ENCODE data around the gene UBAC2.
A peak's percentile ranks its signal among the peaks of the same experiment; 100 is the strongest.

UBAC2 gene

DNA sequence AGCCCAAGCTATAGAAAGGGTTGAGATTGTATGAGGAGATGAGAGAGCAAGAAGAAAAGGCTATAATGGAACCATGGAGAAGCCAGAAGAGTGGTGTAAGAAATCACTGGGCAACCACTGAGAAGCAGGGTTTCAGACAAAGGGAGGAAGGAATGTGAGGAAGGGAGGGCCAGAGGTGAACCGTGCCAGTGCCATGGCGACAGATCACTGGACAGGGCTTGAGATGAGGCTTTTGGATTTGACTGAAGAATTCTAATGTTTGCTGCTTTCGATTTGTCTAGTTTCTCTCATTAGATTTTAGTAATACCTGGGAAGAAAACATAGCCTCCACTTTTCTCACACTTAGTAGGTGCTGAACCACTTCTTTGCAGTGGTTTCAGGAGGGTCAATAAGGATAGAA, 112.8 kb downstream of the UBAC2 start:
- DNase-seq (ENCODE audit: low spot score), result no peak

- DNase-seq (ENCODE audit: low spot score), result no peak
Observed at GRCh38 chr13:99313941-99314340, 113.3 kb downstream of the UBAC2 start.

- DNase-seq (ENCODE audit: low spot score), result no peak
Observed at GRCh38 chr13:99314640-99315176, 114.1 kb downstream of the UBAC2 start.

GRCh38 chr13:99315186-99315585, 114.5 kb downstream of the UBAC2 start:
- DNase-seq (ENCODE audit: low spot score), result no peak

DNA sequence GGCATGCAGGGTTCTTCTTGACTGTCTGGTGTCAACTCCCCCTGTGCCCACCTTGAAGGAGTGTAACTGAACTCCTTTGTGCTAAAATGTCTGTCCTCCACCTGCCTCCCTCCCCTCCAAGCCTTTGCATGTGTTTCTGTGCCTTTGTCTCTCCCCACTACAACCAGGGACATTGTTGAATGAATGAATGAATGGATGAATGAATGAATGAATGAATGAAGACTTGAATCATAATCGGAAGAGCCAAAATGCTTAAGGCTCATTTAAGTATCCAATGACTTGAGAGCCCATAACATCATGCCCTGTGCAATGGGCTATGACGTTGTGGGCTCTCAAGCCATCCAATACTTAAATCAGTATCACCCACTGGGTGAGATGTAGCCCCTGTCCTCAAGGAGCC, 115.6 kb downstream of the UBAC2 start:
- DNase-seq (ENCODE audit: low spot score), result no peak

GRCh38 chr13:99316657-99317256, 116.1 kb downstream of the UBAC2 start:
- no peak for DNase-seq (ENCODE audit: low spot score)

GRCh38 chr13:99320693-99321481, 120.2 kb downstream of the UBAC2 start:
- DNase-seq (ENCODE audit: low spot score), result peak; percentile 53

DNA sequence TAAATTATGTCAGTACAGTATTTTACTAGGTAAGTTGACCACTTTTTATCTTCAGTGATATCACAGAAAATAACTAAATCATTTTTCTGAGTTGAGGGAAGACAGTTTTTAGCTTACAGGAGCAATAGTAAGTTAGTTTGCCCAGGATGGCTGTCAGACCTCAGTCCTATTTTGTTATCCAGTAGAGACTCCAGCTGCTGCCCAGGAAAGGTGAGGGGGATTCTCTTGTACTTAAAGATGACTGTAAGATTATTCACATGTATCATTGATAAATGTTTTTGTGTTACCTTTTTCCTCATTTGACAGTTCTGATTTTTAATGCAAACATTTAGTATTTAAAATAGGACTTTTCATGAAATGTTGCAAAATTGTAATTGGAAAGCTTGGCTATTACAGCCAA, 121.1 kb downstream of the UBAC2 start:
- no peak for DNase-seq (ENCODE audit: low spot score)

DNA sequence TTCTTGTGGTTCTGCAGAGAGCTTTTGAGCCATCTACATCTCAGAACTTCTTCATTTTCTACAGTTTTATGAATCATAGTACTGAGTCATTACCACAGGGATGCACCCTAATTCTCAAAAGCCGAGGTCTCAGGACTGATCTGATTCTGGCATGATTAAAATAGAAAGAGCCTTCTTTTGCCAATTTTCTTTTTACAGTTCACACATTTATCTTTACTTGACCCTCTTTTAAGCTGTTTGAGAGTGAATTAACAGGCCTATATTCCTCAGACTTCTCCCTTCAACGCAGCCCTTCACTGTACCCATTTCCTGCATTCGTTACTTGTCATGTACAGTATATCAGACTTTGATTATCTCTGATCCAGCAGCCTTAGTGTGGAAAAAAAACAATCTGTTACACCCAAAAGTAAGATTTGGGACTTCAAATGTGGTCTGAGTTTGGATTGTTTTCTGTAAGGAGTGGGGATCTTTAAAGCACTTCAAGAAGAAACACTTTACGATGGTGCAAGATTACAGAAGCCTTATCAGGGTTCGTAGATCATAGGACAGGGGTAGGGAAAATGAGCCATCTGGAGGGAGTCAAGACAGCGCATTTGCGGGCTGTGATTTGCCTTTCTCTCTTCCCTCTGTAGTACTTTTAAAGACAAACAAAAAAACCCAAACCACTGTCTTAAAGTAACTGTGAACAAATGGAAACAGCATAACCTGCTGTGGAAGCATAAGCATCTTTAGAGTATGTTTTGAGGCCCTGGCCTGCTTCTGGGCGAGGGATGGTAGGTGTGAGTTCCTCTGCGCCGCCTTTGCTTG, 121.8 kb downstream of the UBAC2 start:
- peak; percentile 87 for DNase-seq (ENCODE audit: low spot score)

DNA sequence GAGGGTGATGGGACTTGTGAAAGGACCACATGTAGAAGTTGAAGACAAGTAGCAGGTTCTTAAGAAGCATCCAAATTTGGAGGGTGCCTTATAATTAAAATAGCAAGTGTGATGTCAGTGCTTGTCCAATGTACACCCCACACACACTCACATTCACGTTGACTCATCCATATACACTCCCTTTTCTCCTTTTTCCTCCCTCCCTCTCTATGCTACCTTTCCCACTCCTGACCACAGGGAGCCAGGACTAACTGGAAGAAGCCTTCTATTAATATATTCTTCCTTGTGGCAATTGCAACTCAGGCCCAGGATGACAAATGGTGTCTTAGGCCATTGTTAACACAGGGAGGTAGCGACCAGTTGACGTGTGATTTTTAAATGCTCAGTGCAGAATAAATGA, 122.8 kb downstream of the UBAC2 start:
- DNase-seq (ENCODE audit: low spot score), result no peak

GRCh38 chr13:99326012-99326411, 125.4 kb downstream of the UBAC2 start:
- DNase-seq (ENCODE audit: low spot score), result no peak

GRCh38 chr13:99327126-99327525, 126.5 kb downstream of the UBAC2 start:
- DNase-seq (ENCODE audit: low spot score), result no peak

GRCh38 chr13:99327761-99328160, 127.1 kb downstream of the UBAC2 start:
- DNase-seq (ENCODE audit: low spot score), result no peak

DNA sequence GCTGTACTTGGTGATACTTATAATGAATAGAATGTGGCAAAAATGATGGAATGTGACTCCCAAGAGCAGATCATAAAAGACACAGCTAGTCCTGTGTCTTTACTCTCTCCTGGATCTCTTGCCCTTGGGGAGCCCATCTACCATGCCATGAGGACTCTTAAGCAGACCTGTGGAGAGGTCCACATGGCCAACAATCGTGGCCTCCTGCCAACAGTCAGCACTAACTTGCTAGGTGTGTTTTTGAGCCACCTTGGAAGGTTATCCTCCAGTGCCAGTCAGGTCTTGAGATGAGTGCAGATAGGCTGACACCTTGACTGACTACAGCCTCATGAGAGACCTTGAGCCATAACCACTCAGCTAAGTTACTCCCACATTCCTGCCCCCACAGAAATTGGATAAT, 128.8 kb downstream of the UBAC2 start:
- DNase-seq (ENCODE audit: low spot score), result no peak

- DNase-seq (ENCODE audit: low spot score), result no peak
Observed at GRCh38 chr13:99330942-99331341, 130.3 kb downstream of the UBAC2 start.

GRCh38 chr13:99331881-99332293, 131.2 kb downstream of the UBAC2 start:
- DNase-seq (ENCODE audit: low spot score), result no peak

DNA sequence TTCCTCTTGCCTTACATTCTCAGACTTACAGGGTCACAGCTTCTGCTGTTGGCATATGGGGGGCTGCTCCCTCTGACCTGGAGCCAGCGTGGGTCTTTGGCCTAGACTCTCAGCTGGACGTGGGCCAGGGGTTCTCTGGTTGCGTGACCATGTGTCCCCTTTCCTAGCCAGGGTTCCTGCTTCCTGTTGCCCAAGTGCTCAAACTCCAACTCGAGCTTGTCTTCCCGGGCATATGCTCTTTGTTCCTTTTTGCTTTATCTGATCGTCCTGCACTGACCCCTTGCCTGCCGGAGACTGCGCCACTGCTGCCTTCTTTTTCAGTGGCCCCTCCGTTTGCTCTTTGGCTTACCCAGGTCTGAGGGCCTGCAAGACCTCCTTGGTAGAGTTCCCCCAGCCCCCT, 131.8 kb downstream of the UBAC2 start:
- DNase-seq (ENCODE audit: low spot score), result no peak

DNA sequence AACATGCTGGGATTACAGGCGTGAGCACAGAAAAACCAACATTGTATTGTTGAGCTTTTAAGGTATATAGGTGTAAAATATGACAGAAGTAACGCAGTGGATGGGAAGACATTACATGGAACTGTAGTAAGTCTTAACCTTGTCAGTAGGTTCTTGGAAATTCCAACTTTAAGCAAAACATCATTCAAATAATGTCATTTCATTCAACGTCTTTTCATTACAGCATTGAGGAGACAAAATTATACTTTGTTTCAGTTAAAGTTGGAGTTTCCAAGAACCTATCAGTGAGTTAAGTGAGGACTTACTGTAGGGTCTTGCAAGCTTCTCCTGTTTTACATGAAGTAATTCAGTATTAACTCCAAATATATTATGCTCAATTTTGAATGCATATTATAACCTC, 133.6 kb downstream of the UBAC2 start:
- no peak for DNase-seq (ENCODE audit: low spot score)

GRCh38 chr13:99335087-99335486, 134.4 kb downstream of the UBAC2 start:
- no peak for DNase-seq (ENCODE audit: low spot score)

GRCh38 chr13:99335603-99336002, 134.9 kb downstream of the UBAC2 start:
- DNase-seq (ENCODE audit: low spot score), result no peak

DNA sequence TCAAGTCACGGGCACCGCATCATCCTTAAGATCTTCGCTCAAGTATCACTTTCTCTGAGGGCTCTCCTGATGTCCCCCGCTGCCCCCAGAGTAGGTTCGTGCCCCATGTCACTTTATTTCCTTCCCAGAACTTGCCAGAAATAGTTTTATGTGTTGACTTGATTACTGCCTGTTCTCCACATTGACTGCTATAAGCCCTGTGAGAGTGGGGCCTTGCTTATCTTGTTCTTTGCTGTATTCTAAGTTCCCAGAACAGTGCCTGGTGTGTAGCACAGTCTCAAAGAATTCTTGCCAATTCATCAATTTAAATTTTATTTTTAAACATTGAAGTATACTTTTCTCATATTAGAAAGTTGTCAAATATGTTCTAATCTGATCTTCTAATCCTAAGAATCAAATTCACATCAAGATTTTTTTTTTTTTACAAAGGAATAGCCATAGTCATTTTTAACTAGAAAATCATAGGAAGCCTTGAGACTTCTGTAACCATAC, 138.6 kb downstream of the UBAC2 start:
- DNase-seq (ENCODE audit: low spot score), result no peak

- no peak for DNase-seq (ENCODE audit: low spot score)
Observed at GRCh38 chr13:99339736-99340397, 139.2 kb downstream of the UBAC2 start.

Data from AG08395 (cell line).